SU-DHL-6 (cell line): ENCODE data around the gene ASB2.

Source experiments
- H2AFZ ChIP-seq: fragments of 200-600 bp; sonication (generic); 2 replicates; pipeline ENCODE4 v1.6.1; 2014; ENCODE audit warnings: low read depth, mild to moderate bottlenecking, moderate library complexity, mixed read lengths, antibody characterized with exemption, low read length; ENCODE audit not compliant: severe bottlenecking
- H3F3A ChIP-seq: fragments of 200-600 bp; shearing (Covaris generic); 2 replicates; pipeline ENCODE4 v1.6.0; 2016; ENCODE audit warnings: antibody characterized with exemption, mild to moderate bottlenecking; ENCODE audit not compliant: insufficient read depth
- H3K27ac ChIP-seq: fragments of 200-600 bp; sonication (generic); 2 replicates; pipeline ENCODE4 v1.5.1; 2016; ENCODE audit warnings: low read depth, mild to moderate bottlenecking, low read length, moderate library complexity, mixed read lengths
- H3K27me3 ChIP-seq: fragments of 200-600 bp; sonication (generic), shearing (Covaris generic); 2 replicates; pipeline ENCODE4 v1.6.0; 2014; ENCODE audit warnings: mild to moderate bottlenecking, low read length
- H3K36me3 ChIP-seq: fragments of 200-600 bp; sonication (generic); 2 replicates; pipeline ENCODE4 v1.6.1; 2014; ENCODE audit warnings: mild to moderate bottlenecking, low read length, mixed read lengths
- H3K4me2 ChIP-seq: fragments of 300-600, 200-600 bp; shearing (Covaris generic), sonication (generic); 2 replicates; pipeline ENCODE4 v1.6.0; 2014; ENCODE audit warnings: low read length, low read depth, mild to moderate bottlenecking; ENCODE audit not compliant: poor library complexity, severe bottlenecking
- H3K4me3 ChIP-seq: fragments of 200-600 bp; sonication (generic); 2 replicates; pipeline ENCODE4 v1.5.1; 2014; ENCODE audit warnings: antibody characterized with exemption, low read length, mild to moderate bottlenecking, mixed read lengths; ENCODE audit not compliant: insufficient read depth, poor library complexity, severe bottlenecking
- H3K79me2 ChIP-seq: fragments of 200-600 bp; sonication (generic); 2 replicates; pipeline ENCODE4 v1.6.1; 2014; ENCODE audit warnings: mild to moderate bottlenecking, low read length, moderate library complexity; ENCODE audit not compliant: insufficient read depth
- H3K9ac ChIP-seq: fragments of 200-600 bp; sonication (generic); 2 replicates; pipeline ENCODE4 v1.7.0; 2014; ENCODE audit warnings: mild to moderate bottlenecking, low read length
- H3K9me2 ChIP-seq: fragments of 200-600 bp; sonication (generic); replicated peaks from 2 replicates; pipeline ENCODE4 v1.6.1; 2014; ENCODE audit warnings: low read length; ENCODE audit not compliant: insufficient read depth
- H3K9me3 ChIP-seq: fragments of 200-600 bp; sonication (generic); 2 replicates; pipeline ENCODE4 v1.6.1; 2014; ENCODE audit warnings: low read length, mixed read lengths; ENCODE audit not compliant: insufficient read depth
- H4K20me1 ChIP-seq: fragments of 200-600 bp; sonication (generic); 2 replicates; pipeline ENCODE4 v1.6.1; 2014; ENCODE audit warnings: low read depth, mild to moderate bottlenecking, antibody characterized with exemption, low read length, moderate library complexity, mixed read lengths
- EZH2phosphoT487 ChIP-seq: fragments of 200-600 bp; sonication (generic), shearing (Covaris generic); conservative IDR thresholded peaks from 2 replicates; pipeline ENCODE4 v1.6.1; 2018; ENCODE audit warnings: mild to moderate bottlenecking, antibody characterized with exemption, low read length, moderate library complexity, mixed read lengths
- TF ChIP-seq, protein P1 (sequence below): fragments of 200-600 bp; sonication (generic); IDR thresholded peaks from one replicate; pipeline ENCODE4 v1.5.1; 2017; ENCODE audit warnings: antibody characterized with exemption, mild to moderate bottlenecking, low read length, moderate library complexity; ENCODE audit not compliant: insufficient read depth, poor library complexity, severe bottlenecking

Gene ASB2

DNA sequence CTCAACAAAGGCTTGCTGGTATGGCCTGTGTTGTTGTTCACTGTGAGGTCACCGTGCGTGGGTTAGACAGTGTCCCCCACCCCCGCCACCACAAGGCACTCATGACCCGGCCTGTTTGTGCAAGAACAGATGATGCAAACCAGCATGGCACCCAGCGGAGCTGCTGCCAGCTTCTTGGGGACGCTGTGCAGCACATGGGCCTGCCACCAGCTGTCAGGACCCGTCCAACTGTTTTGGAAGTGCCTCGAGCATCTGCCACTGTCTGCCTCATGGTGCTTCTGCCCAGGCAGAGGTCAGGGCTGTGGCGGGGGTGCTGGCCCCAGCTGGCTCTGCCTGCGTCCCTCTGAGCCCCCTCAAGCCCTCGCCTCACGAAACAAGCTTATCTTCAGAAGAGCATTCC is 1.5 kb downstream of the ASB2 start:
- Histone ChIP-seq H3K27ac (peak overlapping the region; percentile 99), H3F3A (peaks cover 78% of the 10 kb centered on the region)

DNA sequence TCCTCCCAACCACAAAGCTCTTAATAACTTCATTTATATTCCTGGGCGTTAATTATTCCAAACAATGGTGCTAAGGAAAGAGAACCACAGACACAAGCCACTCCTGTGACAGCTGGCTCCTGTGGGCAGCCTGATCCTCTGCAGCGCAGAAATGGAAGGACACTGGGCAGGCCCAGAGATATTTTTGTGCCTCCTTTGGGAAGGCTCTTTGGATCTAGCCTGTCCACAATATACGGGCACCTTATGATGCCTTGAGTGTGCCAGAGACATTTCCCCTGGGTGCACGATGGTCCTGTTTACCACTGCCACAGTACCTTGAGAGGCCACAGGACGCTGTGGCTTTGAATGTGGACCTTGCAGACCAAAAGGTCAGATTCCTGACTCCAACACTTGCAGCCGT is 2.1 kb downstream of the ASB2 start:
- Histone ChIP-seq H3K4me3 (peak overlapping the region; percentile 33), H2AFZ (no peak overlapping the region), H3K9me2 (no peaks in the 10 kb centered on the region), H3K27ac (peak overlapping the region; percentile 99), H3K9ac (peak overlapping the region; percentile 66), H3K79me2 (peaks cover 8% of the 10 kb centered on the region), H3K27me3 (no peaks in the 10 kb centered on the region), H3K9me3 (peaks cover 8% of the 10 kb centered on the region; the same call in 1 of the 2 replicates), H3K4me2 (peak overlapping the region; percentile 75), H3F3A (peaks cover 77% of the 10 kb centered on the region), H3K36me3 (peaks cover 2% of the 10 kb centered on the region; the same call in 1 of the 2 replicates), H4K20me1 (no peaks in the 10 kb centered on the region)
- TF ChIP-seq, protein P1, sequence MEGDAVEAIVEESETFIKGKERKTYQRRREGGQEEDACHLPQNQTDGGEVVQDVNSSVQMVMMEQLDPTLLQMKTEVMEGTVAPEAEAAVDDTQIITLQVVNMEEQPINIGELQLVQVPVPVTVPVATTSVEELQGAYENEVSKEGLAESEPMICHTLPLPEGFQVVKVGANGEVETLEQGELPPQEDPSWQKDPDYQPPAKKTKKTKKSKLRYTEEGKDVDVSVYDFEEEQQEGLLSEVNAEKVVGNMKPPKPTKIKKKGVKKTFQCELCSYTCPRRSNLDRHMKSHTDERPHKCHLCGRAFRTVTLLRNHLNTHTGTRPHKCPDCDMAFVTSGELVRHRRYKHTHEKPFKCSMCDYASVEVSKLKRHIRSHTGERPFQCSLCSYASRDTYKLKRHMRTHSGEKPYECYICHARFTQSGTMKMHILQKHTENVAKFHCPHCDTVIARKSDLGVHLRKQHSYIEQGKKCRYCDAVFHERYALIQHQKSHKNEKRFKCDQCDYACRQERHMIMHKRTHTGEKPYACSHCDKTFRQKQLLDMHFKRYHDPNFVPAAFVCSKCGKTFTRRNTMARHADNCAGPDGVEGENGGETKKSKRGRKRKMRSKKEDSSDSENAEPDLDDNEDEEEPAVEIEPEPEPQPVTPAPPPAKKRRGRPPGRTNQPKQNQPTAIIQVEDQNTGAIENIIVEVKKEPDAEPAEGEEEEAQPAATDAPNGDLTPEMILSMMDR: no peak
- TF ChIP-seq EZH2phosphoT487: no peak

More for the DNA sequence above, 1.5 kb downstream of the ASB2 start:
- H3K36me3 ChIP-seq: peaks cover 2% of the 10 kb centered on the region; the same call in 1 of the 2 replicates
- TF ChIP-seq, protein P1: no peak
- no peak for TF ChIP-seq EZH2phosphoT487
- peaks cover 8% of the 10 kb centered on the region; the same call in 1 of the 2 replicates for H3K9me3 ChIP-seq
- H3K4me3 ChIP-seq: no peak overlapping the region
- H3K4me2 ChIP-seq: peak overlapping the region; percentile 75
- H3K27me3 ChIP-seq: no peaks in the 10 kb centered on the region
- no peaks in the 10 kb centered on the region for H4K20me1 ChIP-seq
- no peaks in the 10 kb centered on the region for H3K9me2 ChIP-seq
- H2AFZ ChIP-seq: no peak overlapping the region
- peaks cover 8% of the 10 kb centered on the region for H3K79me2 ChIP-seq
- H3K9ac ChIP-seq: peak overlapping the region; percentile 66

DNA sequence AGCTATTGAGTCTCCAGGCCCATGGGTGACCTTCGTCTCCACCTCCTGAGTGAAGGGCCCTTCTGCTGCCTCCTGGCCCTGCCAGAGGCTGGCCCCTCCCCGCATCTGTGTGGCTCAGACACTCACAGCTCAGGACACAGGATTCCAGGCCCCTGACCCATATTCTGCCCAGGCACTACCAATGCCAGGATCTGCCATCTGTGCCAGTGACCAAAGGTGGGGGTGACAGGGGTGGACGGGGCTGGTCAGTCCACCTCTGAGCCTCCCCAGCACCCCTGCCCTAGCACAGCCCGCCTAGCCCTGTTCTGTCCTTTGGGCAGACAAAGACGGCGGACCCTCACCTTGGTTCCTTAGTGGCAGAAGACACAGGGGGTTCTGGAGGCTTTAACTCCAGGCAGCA is 2.8 kb downstream of the ASB2 start:
- Histone ChIP-seq H3K27me3 (no peaks in the 10 kb centered on the region), H3K27ac (peak overlapping the region; percentile 99), H3F3A (peaks cover 71% of the 10 kb centered on the region), H3K79me2 (peaks cover 8% of the 10 kb centered on the region), H3K9me2 (no peaks in the 10 kb centered on the region), H3K9ac (peak overlapping the region; percentile 66), H4K20me1 (no peaks in the 10 kb centered on the region), H3K4me3 (peak overlapping the region; percentile 33), H3K4me2 (peak overlapping the region; percentile 75), H2AFZ (no peak overlapping the region), H3K36me3 (peaks cover 2% of the 10 kb centered on the region; the same call in 1 of the 2 replicates), H3K9me3 (peaks cover 8% of the 10 kb centered on the region; the same call in 1 of the 2 replicates)
- TF ChIP-seq, protein P1: no peak
- no peak for TF ChIP-seq EZH2phosphoT487
